ENCODE measurements around the gene PHF20. TPM values are rescaled to one million over a fixed set of nuclear protein-coding genes. Genes with fewer than 3 reads are reported as not detected.

The PHF20 gene
- total and polyA plus RNA-seq, 2 of the 8 experiments (the other 6 are each of a cell fraction or from before 2014, with no cell fraction given) = 25.6 to 70.1 TPM

DNA sequence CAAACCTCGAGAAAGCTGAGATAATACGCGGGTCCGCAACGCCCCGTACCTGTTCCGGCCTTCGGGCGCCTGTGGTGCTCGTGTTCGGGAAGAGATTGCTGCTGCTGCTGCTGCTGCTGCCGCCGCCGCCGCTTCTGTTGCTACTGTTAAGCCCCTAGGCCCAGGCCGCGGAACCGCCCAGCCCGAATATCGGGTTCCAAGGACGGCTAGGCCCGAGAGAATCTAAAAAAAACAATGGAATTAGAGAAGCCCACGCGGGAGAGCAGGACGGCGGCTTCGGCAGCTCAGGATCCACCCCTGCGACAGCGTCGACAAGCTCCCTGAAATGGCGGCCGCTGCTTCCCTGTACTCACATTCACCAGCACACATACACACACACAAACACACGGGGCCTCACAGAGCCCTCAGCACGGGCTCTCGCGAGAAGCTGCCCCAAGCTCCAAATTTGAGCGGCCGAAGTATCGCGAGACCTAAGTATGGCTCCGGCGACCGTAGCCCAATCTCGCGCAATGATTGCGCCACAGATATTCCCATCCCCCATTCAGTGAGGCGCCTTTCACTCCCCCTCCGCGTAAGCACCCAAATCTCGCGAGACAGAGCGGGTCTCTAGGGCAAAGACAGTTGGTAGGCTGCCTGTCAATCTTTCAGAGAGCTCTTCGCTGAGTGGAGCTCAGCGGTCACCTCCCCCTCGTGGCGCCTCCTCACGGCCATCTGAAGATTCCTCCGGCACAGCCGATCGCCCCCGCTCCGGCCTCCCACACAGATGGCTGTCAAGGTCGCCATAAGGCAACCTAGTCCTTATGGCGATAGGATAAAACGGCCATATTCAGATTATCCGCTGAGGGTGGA is 29.7 kb upstream of the PHF20 start, which contains the start of gene RBM39:
RBM39 (minus strand) TSS at position 369 of the 849 bp plus-strand sequence. CDS start 1,386 bp downstream, outside the sequence.
- peak within 1 kb of the TSS; percentile 98 for H3K27ac ChIP-seq (ENCODE audit: low read depth, low read length)
- H3K14ac ChIP-seq (ENCODE audit: insufficient read length) = no peak within 1 kb of the TSS
- peak within 1 kb of the TSS; percentile 98 to 100 (median 99) for H3K9ac ChIP-seq (replicated peaks in 1 of 4; ENCODE audit: extremely low read depth in 1 of 4, low read depth in 3 of 4, low read length in 3 of 4)
- H3K4me2 ChIP-seq (ENCODE audit: insufficient read depth in 1 of 2, low read depth in 2 of 2, low read length in 2 of 2) = peak within 1 kb of the TSS; percentile 67 to 68
- H3K18ac ChIP-seq (ENCODE audit: extremely low read depth, low read length) = peak within 1 kb of the TSS; percentile 84
- peak within 1 kb of the TSS; percentile 98 for H2BK5ac ChIP-seq (ENCODE audit: low read depth, low read length)
- peak within 1 kb of the TSS; percentile 95 for H4K5ac ChIP-seq (ENCODE audit: insufficient read length, low read depth, low read length)
- H2BK15ac ChIP-seq (ENCODE audit: low read length) = no peak within 1 kb of the TSS
- H3K36me3 ChIP-seq (ENCODE audit: control insufficient read depth in 2 of 4, insufficient read depth in 4 of 4, low read length in 3 of 4) = peaks cover 11 to 37% (median 31%) of the 10 kb centered on the region in 4 experiments
- H3K4me1 ChIP-seq (replicated peaks in 1 of 4; ENCODE audit: control insufficient read depth in 3 of 4, insufficient read depth in 4 of 4, low read length in 3 of 4) = peaks cover 0 to 4% (median 4%) of the 10 kb centered on the region in 4 experiments; a peak in 3 of 7 replicates
- DNase-seq (ENCODE audit: low read depth in 1 of 2, low spot score in 2 of 2) (peak; percentile 98 to 100), FAIRE-seq (peak; percentile 72)
- H3K27me3 ChIP-seq (replicated peaks in 1 of 4; ENCODE audit: control insufficient read depth in 3 of 4, extremely low read depth in 1 of 4, insufficient read depth in 3 of 4, low read length in 3 of 4) = no peaks in the 10 kb centered on the region
- H4K20me1 ChIP-seq (replicated peaks in 1 of 2; ENCODE audit: control insufficient read depth in 1 of 2, insufficient read depth in 2 of 2, low read length in 2 of 2) = peaks cover 10 to 14% of the 10 kb centered on the region in 2 experiments
- peak within 1 kb of the TSS; percentile 86 for H3K56ac ChIP-seq (replicated peaks; ENCODE audit: insufficient read length, low read depth, low read length)
- H3K4me3 ChIP-seq (ENCODE audit: extremely low read depth in 1 of 4, insufficient read depth in 2 of 4, low read depth in 3 of 4, low read length in 4 of 4) = peak within 1 kb of the TSS; percentile 83 to 96 (median 90)
- peak within 1 kb of the TSS; percentile 39; the same call in 1 of the 2 replicates for H2BK12ac ChIP-seq (ENCODE audit: low read depth, low read length)
- no peak within 1 kb of the TSS for H2AFZ ChIP-seq (ENCODE audit: low read length)
- no peak within 1 kb of the TSS for H2BK20ac ChIP-seq (ENCODE audit: low read length)
- 0 out of 2 replicates have a peak, but pooled peaks cover 4% of the 10 kb centered on the region for H3K23me2 ChIP-seq (ENCODE audit: low read depth, low read length)
- ChIA-PET POLR2A (ENCODE audit: partially characterized antibody) (interaction anchor here (0.5 to 45.3 kb wide), 88 partner anchors 13 to 750 kb away, joined by 3 to 2341 read pairs (median 4); partner anchors contain the start of genes C20orf173, CEP250, CPNE1 and ERGIC3), CTCF (ENCODE audit: partially characterized antibody) (interaction anchor here (0.6 to 2.5 kb wide), 17 partner anchors 13 to 212 kb away, joined by 3 to 8 read pairs (median 3); partner anchors contain the start of genes NFS1, ROMO1 and SCAND1)
- H3K79me2 ChIP-seq (ENCODE audit: control insufficient read depth in 1 of 2, insufficient read depth in 2 of 2, low read length in 2 of 2) = peaks cover 26 to 53% of the 10 kb centered on the region in 2 experiments
- peak within 1 kb of the TSS; percentile 100 for H4K8ac ChIP-seq (ENCODE audit: extremely low read depth, insufficient read depth, low read length)
- no peak within 1 kb of the TSS for H3K23ac ChIP-seq (ENCODE audit: insufficient read length)
- no peaks in the 10 kb centered on the region for H3K9me3 ChIP-seq (ENCODE audit: insufficient read depth in 2 of 2, low read depth in 1 of 2, low read length in 1 of 2)
- H3K79me1 ChIP-seq (ENCODE audit: low read depth, low read length) = no peaks in the 10 kb centered on the region
- 2% methylated on average over 66 of the region's 66 CpGs; no CpG with 5 or more reads in 1 of the 2 experiments for WGBS, 2 experiments (ENCODE audit: extremely low coverage in 1 of 2, insufficient coverage in 1 of 2, insufficient read length in 1 of 2, insufficient replicate concordance in 2 of 2, low coverage in 1 of 2, low lambda C conversion rate in 2 of 2, missing lambda C conversion rate in 1 of 2)
- H2AK5ac ChIP-seq (ENCODE audit: low read depth, low read length) = peak within 1 kb of the TSS; percentile 32; the same call in 1 of the 2 replicates
- H3K4ac ChIP-seq (replicated peaks; ENCODE audit: insufficient read length, low read depth, low read length) = peak within 1 kb of the TSS; percentile 99
- H2BK120ac ChIP-seq (replicated peaks; ENCODE audit: low read depth, low read length) = no peak within 1 kb of the TSS
- H4K91ac ChIP-seq (replicated peaks; ENCODE audit: insufficient read length, low read length) = peak within 1 kb of the TSS; percentile 98
- TF ChIP-seq SP4 (IDR thresholded peaks at IDR 0.05; ENCODE audit: low read length) = peak; percentile 91
- TF ChIP-seq, protein P1, sequence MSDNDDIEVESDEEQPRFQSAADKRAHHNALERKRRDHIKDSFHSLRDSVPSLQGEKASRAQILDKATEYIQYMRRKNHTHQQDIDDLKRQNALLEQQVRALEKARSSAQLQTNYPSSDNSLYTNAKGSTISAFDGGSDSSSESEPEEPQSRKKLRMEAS (IDR thresholded peaks at IDR 0.05) = peak; percentile 84
- peak in 1 of 2 experiments; percentile 57; a peak in 1 of 3 replicates for TF ChIP-seq EP300 (IDR thresholded peaks at IDR 0.05; ENCODE audit: borderline replicate concordance in 1 of 2, low read depth in 2 of 2, low read length in 2 of 2)
- TF ChIP-seq TBP (IDR thresholded peaks at IDR 0.05; ENCODE audit: low read depth, low read length) = peak; percentile 96
- TF ChIP-seq EZH2 (IDR thresholded peaks at IDR 0.05; ENCODE audit: low read depth, low read length, severe bottlenecking) = no peak
- no peak for TF ChIP-seq HDAC6 (IDR thresholded peaks at IDR 0.05; ENCODE audit: low read depth, low read length)
- TF ChIP-seq, protein P2, sequence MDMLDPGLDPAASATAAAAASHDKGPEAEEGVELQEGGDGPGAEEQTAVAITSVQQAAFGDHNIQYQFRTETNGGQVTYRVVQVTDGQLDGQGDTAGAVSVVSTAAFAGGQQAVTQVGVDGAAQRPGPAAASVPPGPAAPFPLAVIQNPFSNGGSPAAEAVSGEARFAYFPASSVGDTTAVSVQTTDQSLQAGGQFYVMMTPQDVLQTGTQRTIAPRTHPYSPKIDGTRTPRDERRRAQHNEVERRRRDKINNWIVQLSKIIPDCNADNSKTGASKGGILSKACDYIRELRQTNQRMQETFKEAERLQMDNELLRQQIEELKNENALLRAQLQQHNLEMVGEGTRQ (IDR thresholded peaks at IDR 0.05; ENCODE audit: low read length) = no peak
- TF ChIP-seq SIN3A (conservative IDR thresholded peaks at IDR 0.05 in 1 of 2, IDR thresholded peaks at IDR 0.05 in 1 of 2; ENCODE audit: low read depth in 1 of 2, low read length in 2 of 2) = peak; percentile 57 to 93; a peak in 3 of 4 replicates
